SJSA1 (cell line): ENCODE measurements around the gene C1orf167. TPM values are rescaled to one million over a fixed set of nuclear protein-coding genes. Genes with fewer than 3 reads are reported as not detected.

ENCODE experiments used
- DNase-seq, 2 experiments: peaks; one replicate each; pipeline ENCODE4 v3.0.0-alpha.2; 2015 to 2020; ENCODE audit warnings: low spot score in 2 of 2, low read depth in 1 of 2
- H3K27ac ChIP-seq: fragments of 250-450 bp; sonication (Bioruptor Pico); 2 replicates; pipeline ENCODE4 v1.5.1; 2020; ENCODE audit warnings: mild to moderate bottlenecking, moderate library complexity
- H3K27me3 ChIP-seq: fragments of 250-450 bp; sonication (Bioruptor Pico); replicated peaks from 2 replicates; pipeline ENCODE4 v1.5.1; 2020; ENCODE audit warnings: mild to moderate bottlenecking, moderate library complexity
- H3K36me3 ChIP-seq: fragments of 250-450 bp; sonication (Bioruptor Pico); 2 replicates; pipeline ENCODE4 v1.5.1; 2020; ENCODE audit warnings: mild to moderate bottlenecking
- H3K4me1 ChIP-seq: fragments of 250-450 bp; sonication (Bioruptor Pico); replicated peaks from 2 replicates; pipeline ENCODE4 v1.6.1; 2021; ENCODE audit warnings: mild to moderate bottlenecking
- H3K4me3 ChIP-seq: fragments of 250-450 bp; sonication (Bioruptor Pico); 2 replicates; pipeline ENCODE4 v1.5.1; 2020; ENCODE audit warnings: mild to moderate bottlenecking
- H3K9me3 ChIP-seq: fragments of 250-450 bp; sonication (Bioruptor Pico); replicated peaks from 2 replicates; pipeline ENCODE4 v1.5.1; 2020; ENCODE audit warnings: mild to moderate bottlenecking
- total RNA-seq: library from RNA; depleted of rRNA; stranded (reverse); fragments of >200 nt; shearing (Covaris generic); gene quantifications from 2 replicates; pipeline ENCODE4 v1.2.3, GENCODE V29; 2014

C1orf167 gene
- total RNA-seq, 1 experiment from 2014 or later: not detected

DNA sequence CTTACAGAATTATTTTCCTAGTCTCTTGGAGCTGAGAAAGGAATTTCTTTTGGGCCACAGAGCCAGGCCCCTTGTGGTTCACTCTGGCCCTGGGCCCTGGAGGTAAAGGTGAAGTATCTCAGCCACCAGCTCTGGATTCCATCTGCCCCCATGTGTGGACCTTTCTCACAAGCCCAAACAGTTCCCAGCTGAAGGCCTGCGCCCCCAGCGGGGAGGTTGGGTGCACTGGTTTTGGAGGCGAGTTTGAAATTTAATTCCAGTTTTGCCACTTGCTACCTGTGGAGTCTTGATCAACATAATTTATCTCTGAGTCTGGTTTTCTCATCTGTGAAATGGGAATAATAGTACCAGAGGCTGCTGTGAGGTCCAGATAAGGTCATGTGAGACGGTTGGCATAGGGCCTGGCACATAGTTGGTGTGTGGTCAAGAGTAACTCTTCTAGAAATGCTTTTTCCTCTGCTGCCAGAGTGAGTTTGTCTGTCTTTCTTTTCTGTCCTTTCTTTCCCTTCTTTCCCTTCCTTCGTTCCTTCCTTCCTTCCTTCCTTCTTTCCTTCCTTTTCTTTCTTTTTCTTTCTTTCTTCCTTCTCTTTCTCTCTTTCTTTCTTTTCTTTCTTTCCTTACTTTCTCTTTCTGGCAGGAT lies 20.0 kb upstream of the C1orf167 start:
- no peak for DNase-seq
- Histone ChIP-seq H3K9me3 (no peaks in the 10 kb centered on the region), H3K27ac (no peak overlapping the region), H3K36me3 (no peaks in the 10 kb centered on the region), H3K27me3 (no peaks in the 10 kb centered on the region), H3K4me3 (no peak overlapping the region), H3K4me1 (peaks cover 3% of the 10 kb centered on the region; the same call in 1 of the 2 replicates)

DNA sequence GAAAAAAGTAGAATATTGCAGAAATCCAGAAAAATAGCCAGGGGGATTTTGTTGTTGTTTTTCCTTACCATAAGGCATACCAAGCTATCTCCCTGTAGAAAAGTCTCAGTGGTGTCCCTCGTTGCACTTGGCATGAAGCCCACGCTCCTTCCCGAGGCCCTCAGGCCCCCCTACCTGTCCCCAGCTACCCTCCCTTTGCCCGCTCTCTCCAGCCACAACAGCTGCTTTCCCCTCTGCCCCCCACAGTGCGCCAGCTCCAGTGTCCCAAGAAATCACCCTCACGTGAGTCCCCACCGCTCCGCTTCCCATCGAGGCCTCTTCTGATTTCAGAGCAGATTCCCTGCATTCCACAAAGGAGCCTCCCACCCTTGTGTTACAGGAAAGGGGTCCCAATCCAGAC lies 17.7 kb upstream of the C1orf167 start:
- Histone ChIP-seq H3K9me3 (no peaks in the 10 kb centered on the region), H3K27ac (no peak overlapping the region), H3K36me3 (no peaks in the 10 kb centered on the region), H3K4me3 (no peak overlapping the region), H3K4me1 (no peaks in the 10 kb centered on the region), H3K27me3 (no peaks in the 10 kb centered on the region)
- DNase-seq: no peak

DNA sequence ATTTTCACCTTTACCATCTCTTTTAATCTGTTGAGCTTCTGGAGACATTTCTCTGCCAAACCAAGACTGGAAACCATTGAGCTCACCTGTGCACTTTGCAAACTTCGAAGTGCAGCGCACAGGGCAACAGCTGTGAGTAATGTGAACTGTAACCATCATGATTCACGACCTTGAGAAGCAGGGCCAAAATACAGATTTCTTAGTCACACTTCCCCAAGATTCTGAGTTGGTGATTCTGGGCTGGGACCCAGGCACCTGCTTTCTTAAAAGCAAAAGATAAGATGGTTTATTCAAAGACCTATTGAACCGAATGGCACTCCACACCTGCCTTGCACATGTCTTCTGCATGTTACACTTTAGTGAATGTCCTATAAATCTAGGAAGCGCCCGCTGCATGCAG lies 15.9 kb upstream of the C1orf167 start:
- no peaks in the 10 kb centered on the region for H3K9me3 ChIP-seq
- no peaks in the 10 kb centered on the region for H3K27me3 ChIP-seq
- DNase-seq: no peak
- H3K4me3 ChIP-seq: no peak overlapping the region
- no peaks in the 10 kb centered on the region for H3K36me3 ChIP-seq
- no peak overlapping the region for H3K27ac ChIP-seq
- no peaks in the 10 kb centered on the region for H3K4me1 ChIP-seq

DNA sequence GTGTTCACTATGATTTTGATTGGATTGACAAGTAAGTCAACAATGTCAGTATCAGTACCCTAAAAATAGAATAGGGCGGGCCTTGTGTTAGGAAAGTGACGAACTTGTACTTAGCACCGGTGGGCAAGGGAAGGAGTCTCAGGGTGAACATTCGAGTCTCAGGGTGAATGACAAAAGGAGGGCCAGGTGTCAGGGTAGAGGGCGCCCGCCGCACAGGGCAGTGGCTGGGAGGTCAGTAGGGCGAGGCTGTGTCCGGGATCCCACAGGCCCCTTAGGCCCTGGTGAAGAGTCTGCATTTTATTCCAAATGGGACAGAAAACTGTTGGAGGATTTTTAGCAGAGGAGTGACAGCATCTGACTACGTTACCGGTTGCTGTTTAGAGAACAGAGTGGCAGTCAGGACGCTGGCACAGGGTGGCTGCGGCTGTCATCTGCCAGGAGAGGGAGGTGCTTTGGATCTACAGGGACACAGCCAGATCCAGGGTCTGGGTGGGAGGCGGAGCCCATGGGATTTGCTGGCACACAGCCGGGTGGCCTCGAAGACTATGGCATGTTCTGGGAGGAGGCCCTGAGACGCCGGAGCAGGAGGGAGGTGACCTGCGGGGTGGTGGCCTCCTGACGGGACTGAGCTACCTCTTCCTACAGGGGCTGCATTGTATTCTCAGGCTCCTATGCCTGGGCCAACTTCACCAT lies 15.1 kb upstream of the C1orf167 start:
- H3K27ac ChIP-seq: no peak overlapping the region
- no peaks in the 10 kb centered on the region for H3K36me3 ChIP-seq
- no peaks in the 10 kb centered on the region for H3K9me3 ChIP-seq
- no peak overlapping the region for H3K4me3 ChIP-seq
- no peaks in the 10 kb centered on the region for H3K27me3 ChIP-seq
- no peaks in the 10 kb centered on the region for H3K4me1 ChIP-seq
- DNase-seq: no peak

DNA sequence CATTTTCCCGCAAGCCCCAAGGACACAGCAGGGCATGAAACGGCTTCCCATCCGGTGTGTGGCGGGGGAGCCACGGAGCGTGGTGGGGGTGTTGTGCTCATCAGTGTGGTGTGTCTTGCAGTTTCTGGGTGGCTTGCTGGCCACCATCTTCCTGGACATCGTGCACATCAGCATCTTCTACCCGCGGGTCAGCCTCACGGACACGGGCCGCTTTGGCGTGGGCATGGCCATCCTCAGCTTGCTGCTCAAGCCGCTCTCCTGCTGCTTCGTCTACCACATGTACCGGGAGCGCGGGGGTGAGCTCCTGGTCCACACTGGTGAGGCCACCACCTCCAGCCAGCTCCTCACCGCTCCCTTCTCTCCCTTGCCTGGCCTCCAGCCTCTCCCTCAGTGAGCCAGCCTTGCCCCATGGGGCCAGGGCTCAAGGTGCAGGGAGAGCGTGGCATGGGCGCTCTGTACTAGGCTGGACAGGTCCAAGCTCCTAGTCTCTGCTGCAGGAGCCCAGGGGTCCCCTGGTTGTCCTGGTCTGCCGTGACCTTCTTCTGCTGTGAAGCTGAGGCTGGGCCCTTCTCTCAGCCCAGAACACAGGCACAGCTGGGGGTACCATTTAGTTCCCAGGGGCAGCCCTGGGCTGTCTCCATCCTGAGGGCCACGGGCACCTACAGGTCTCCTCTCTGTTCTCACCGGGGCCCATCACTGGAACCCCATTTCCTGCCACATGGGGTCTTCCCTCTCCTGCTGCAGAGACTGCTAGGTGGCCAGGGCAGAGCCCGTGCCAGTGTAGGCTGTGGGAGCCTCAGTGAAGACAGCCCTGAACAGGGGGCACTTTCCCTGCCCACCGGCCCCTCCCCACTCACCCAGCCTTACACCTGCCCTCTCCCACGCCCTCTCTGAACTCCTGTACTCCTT lies 13.4 kb upstream of the C1orf167 start:
- Histone ChIP-seq H3K36me3 (no peaks in the 10 kb centered on the region), H3K9me3 (no peaks in the 10 kb centered on the region), H3K27ac (no peak overlapping the region), H3K4me3 (no peak overlapping the region), H3K27me3 (no peaks in the 10 kb centered on the region), H3K4me1 (no peaks in the 10 kb centered on the region)
- DNase-seq: no peak

DNA sequence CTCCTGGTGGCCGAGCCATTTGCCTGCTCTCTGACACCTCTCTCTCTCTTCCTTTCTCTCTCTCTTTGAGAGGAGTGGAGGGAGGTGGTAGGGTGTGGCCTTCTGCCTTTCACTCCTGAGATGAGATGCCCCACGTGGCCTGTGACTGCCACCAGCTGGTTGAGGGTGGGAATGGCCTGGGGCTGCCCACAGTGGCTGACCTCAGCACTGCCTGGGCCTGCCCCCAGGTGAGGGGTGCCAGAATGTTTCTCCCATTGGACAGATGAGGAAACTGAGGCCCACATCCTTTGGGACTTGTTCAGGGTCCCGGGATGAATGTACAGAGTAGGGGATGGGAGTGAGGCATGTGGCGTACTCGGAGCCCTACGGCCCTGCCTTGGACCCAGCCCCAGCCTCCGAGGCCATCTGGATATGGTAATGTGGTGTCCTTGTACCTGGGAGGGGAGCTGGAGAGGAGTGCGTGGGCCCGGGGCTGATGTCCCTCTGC lies 12.7 kb upstream of the C1orf167 start:
- no peaks in the 10 kb centered on the region for H3K9me3 ChIP-seq
- H3K4me1 ChIP-seq: no peaks in the 10 kb centered on the region
- no peaks in the 10 kb centered on the region for H3K36me3 ChIP-seq
- DNase-seq: peak in 1 of 2 experiments; percentile 9
- H3K27me3 ChIP-seq: no peaks in the 10 kb centered on the region
- no peak overlapping the region for H3K4me3 ChIP-seq
- no peak overlapping the region for H3K27ac ChIP-seq

DNA sequence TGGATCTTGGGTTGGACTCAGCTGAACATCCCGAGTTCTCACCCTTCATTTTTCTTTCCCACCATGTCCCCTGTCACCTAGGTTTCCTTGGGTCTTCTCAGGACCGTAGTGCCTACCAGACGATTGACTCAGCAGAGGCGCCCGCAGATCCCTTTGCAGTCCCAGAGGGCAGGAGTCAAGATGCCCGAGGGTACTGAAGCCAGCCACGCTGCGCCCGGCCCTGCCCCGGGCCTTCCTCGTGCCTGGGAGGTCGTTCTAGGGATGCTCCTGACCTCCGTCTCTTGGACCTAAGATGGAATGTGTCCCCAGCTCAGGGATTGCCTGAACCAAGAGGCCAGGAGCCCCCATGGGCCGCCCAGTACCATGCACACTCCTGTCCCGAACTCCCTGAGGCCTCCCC lies 12.0 kb upstream of the C1orf167 start:
- no peak overlapping the region for H3K27ac ChIP-seq
- no peak overlapping the region for H3K4me3 ChIP-seq
- H3K36me3 ChIP-seq: no peaks in the 10 kb centered on the region
- H3K4me1 ChIP-seq: no peaks in the 10 kb centered on the region
- H3K9me3 ChIP-seq: no peaks in the 10 kb centered on the region
- no peaks in the 10 kb centered on the region for H3K27me3 ChIP-seq
- no peak for DNase-seq

DNA sequence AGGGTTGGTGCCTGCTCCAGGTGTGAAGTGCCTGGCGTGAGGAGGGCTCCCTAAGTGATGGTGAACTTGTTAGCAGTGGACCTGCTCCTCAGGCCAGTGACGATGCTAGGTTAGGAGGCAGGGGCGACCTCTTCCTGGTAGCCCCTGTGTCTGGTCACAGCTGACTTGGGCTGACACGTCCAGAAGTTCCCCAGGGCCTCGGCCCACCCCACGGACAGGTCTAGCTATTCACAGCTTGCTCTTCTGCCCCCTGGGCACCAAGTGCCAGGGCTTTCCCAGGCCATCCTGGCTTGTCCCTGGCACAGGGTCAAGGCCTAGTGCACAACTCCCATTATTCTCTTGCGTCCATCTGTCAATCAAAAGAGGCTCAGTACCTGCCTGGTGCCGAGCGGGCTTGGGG lies 10.9 kb upstream of the C1orf167 start:
- H3K9me3 ChIP-seq: no peaks in the 10 kb centered on the region
- H3K27ac ChIP-seq: no peak overlapping the region
- no peaks in the 10 kb centered on the region for H3K4me1 ChIP-seq
- no peak for DNase-seq
- no peak overlapping the region for H3K4me3 ChIP-seq
- H3K36me3 ChIP-seq: no peaks in the 10 kb centered on the region
- no peaks in the 10 kb centered on the region for H3K27me3 ChIP-seq

DNA sequence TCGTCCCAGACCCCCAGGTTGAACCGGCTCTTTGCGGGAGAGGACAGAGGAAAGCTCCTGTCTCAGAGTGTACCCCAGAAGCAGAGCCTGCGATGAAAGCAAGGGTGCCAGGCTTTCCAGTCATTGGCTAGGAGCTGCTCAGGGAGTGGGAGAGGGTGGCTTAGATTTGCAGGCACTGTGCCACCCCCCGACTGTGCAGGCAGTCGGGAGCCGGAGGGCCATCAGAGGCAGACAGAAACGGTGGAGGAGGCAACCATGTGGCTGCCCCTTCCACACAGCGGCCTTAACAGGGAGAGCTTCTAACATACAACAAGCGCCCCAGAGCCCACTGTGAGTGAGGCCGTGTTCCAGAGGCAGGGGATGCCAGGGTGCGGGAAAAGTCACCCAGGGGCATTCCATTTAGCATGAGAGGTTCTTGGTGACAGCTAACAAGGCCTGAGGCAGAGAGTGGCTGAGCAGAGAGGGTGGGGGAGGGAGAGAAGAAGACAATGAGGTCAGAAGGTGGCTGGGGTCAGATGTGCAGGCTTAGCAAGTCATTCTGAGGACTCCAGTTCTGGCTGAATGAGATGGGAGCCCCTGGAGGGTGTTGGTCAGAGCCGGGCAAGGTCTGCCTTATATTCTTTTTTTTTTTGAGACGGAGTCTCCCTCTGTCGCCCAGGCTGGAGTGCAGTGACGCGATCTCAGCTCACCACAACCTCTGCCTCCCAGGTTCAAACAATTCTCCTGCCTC lies 9.5 kb upstream of the C1orf167 start:
- peaks cover 7% of the 10 kb centered on the region for H3K27me3 ChIP-seq
- H3K9me3 ChIP-seq: peaks cover 6% of the 10 kb centered on the region; the same call in 1 of the 2 replicates
- H3K4me1 ChIP-seq: no peaks in the 10 kb centered on the region
- DNase-seq: no peak
- no peak overlapping the region for H3K27ac ChIP-seq
- no peaks in the 10 kb centered on the region for H3K36me3 ChIP-seq
- H3K4me3 ChIP-seq: no peak overlapping the region

DNA sequence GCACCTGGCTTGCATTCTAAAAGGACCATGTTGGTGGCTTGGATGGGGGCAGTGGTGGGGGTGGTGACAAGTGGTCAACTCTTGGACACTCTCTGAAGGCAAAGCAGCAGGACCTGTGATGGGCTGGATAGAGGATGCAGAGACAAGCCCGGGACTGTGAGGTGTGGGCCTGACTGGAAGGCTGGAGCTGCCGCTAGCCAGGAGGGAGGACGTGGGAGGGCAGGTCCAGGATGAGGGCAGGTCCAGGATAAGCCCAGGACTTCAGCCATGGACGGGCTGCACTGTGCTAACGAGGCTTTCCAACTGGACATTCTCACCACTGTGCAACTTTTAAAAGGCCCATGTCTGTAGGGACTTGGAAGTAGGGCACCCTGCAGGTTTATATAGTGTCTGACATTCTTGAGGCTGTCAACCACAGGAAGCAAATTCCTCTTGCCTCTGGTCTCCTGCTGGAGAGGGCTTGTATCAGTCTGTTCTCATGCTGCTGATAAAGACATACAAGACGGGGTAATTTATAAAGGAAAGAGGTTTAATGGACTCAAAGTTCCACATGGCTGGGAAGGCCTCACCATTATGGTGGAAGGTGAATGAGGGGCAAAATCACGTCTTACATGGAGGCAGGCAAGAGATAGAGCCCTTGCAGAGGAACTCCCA lies 8.3 kb upstream of the C1orf167 start:
- peaks cover 9% of the 10 kb centered on the region for H3K27me3 ChIP-seq
- DNase-seq: no peak
- H3K9me3 ChIP-seq: peaks cover 6% of the 10 kb centered on the region; the same call in 1 of the 2 replicates
- no peak overlapping the region for H3K27ac ChIP-seq
- H3K4me1 ChIP-seq: no peaks in the 10 kb centered on the region
- H3K36me3 ChIP-seq: no peaks in the 10 kb centered on the region
- no peak overlapping the region for H3K4me3 ChIP-seq

DNA sequence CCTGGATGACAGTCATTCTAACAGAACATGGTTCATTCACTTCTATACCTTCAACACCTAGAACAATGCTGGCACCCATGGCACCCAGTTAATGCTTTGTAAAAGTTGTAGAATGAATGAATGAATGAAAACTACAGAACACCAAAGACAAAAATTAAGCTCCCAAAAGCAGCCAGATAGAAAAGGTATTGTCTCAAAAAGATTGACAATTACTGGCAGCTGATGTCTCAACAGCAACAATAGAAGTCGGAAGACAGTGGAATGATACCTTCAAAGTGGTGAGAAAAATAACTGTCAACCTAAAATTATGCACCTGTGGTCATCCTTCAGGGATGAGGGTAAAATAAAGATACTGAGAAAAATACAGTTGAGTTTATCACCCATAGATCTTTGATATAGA lies 4.9 kb upstream of the C1orf167 start:
- Histone ChIP-seq H3K9me3 (peaks cover 6% of the 10 kb centered on the region), H3K36me3 (no peaks in the 10 kb centered on the region), H3K27me3 (peaks cover 16% of the 10 kb centered on the region), H3K27ac (no peak overlapping the region), H3K4me3 (no peak overlapping the region), H3K4me1 (no peaks in the 10 kb centered on the region)
- DNase-seq: no peak

DNA sequence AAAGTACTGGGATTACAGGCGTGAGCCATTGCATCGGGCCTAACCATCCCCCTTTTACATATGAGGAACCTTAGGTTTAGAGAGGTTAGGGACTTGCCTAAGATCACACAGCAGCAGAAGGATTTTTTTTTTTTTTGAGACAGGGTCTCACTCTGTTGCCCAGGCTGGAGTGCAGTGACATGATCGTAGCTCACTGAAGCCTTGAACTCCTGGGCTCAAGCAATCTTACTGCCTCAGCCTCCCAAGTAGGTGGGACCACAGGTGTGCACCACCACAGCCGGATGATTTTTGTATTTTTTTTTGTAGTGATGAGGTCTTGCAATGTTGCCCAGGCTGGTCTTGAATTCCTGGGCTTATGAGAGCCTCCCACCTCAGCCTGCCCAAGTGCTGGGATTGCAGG lies 2.2 kb upstream of the C1orf167 start:
- peaks cover 6% of the 10 kb centered on the region for H3K9me3 ChIP-seq
- DNase-seq: no peak
- peaks cover 17% of the 10 kb centered on the region for H3K27me3 ChIP-seq

DNA sequence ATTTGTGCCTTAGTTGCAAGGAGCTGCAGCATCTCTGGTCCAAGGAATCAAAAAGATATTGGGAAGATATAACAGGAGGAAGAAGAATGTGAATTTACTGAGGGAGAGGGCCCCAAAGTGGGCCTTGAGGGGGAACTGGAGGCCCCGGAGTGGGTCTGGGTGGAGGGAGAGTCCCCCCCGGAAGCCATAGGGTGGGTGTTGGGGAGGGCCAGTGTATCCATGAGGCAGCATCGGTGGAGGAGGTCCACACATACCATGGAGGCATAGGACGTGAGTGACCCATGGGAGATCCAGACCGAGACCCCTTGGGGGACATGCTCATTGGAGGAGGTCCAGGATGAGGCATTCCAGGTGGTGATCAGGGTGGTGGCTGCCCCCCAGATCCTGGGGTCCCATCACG lies 708 bp upstream of the C1orf167 start:
- no peak for DNase-seq
- H3K36me3 ChIP-seq: no peaks in the 10 kb centered on the region
- no peak overlapping the region for H3K4me3 ChIP-seq
- H3K9me3 ChIP-seq: peaks cover 6% of the 10 kb centered on the region
- no peak overlapping the region for H3K27ac ChIP-seq
- H3K27me3 ChIP-seq: peaks cover 17% of the 10 kb centered on the region
- no peaks in the 10 kb centered on the region for H3K4me1 ChIP-seq

More for the DNA sequence above, 2.2 kb upstream of the C1orf167 start:
- Histone ChIP-seq H3K27ac (no peak overlapping the region), H3K36me3 (no peaks in the 10 kb centered on the region), H3K4me1 (no peaks in the 10 kb centered on the region), H3K4me3 (no peak overlapping the region)
